Measurements from ENCODE around the gene CAPG. TPM values are rescaled to one million over a fixed set of nuclear protein-coding genes. Genes with fewer than 3 reads are reported as not detected.

CAPG gene
- total and polyA plus RNA-seq, 2 of the 4 experiments (the other 2 are of a cell fraction), result 79.9 to 98.3 TPM

- DNase-seq, result no peak
- no peak overlapping the region for H3K4me2 ChIP-seq (ENCODE audit: low read depth, low read length)
- peaks cover 9% of the 10 kb centered on the region for H3K36me3 ChIP-seq (ENCODE audit: control insufficient read depth, insufficient read depth, low read length)
Observed at GRCh38 chr2:85377083-85377482, 33.1 kb downstream of the CAPG start.

More at GRCh38 chr2:85377083-85377482, 33.1 kb downstream of the CAPG start:
- Histone ChIP-seq H2AFZ (replicated peaks; ENCODE audit: low read length, poor library complexity) (peak overlapping the region; percentile 29), H3K23ac (ENCODE audit: low read depth, low read length) (no peak overlapping the region), H3K14ac (replicated peaks; ENCODE audit: low read depth, low read length) (no peak overlapping the region), H3K27me3 (ENCODE audit: control insufficient read depth, insufficient read depth, low read length) (no peaks in the 10 kb centered on the region), H2BK5ac (ENCODE audit: low read depth, low read length, poor library complexity, severe bottlenecking) (no peak overlapping the region), H4K20me1 (ENCODE audit: insufficient read depth, low read length) (no peaks in the 10 kb centered on the region; the same call in 1 of the 2 replicates), H3K56ac (ENCODE audit: extremely low read depth, insufficient read depth, low read length) (no peak overlapping the region; the same call in 1 of the 2 replicates), H4K8ac (ENCODE audit: low read depth in 2 of 2, low read length in 2 of 2) (no peak overlapping the region), H3K9me3 (ENCODE audit: control insufficient read depth, insufficient read depth, low read length) (no peaks in the 10 kb centered on the region), H2BK120ac (ENCODE audit: low read depth, low read length) (peak overlapping the region; percentile 23; the same call in 1 of the 2 replicates), H2AK5ac (ENCODE audit: low read depth, low read length) (peak overlapping the region; percentile 39; the same call in 1 of the 2 replicates), H3K79me1 (ENCODE audit: low read depth in 1 of 2, low read length in 2 of 2) (0 out of 4 replicates have a peak, but pooled peaks cover 0 to 4% of the 10 kb centered on the region in 2 experiments), H3K9me1 (ENCODE audit: insufficient read depth, low read length) (peaks cover 6% of the 10 kb centered on the region), H3K27ac (ENCODE audit: insufficient read depth, low read length) (peak overlapping the region; percentile 42; the same call in 1 of the 2 replicates), H4K91ac (ENCODE audit: insufficient read depth, low read depth, low read length) (no peak overlapping the region), H2BK20ac (ENCODE audit: low read depth, low read length) (no peak overlapping the region), H3K4me3 (ENCODE audit: insufficient read depth, low read depth, low read length) (no peak overlapping the region), H4K5ac (ENCODE audit: low read depth, low read length) (no peak overlapping the region), H3K18ac (ENCODE audit: low read depth, low read length) (no peak overlapping the region), H3K9ac (ENCODE audit: low read depth, low read length) (no peak overlapping the region), H3K4me1 (ENCODE audit: control insufficient read depth, insufficient read depth, low read length) (peaks cover 11% of the 10 kb centered on the region), H2AK9ac (replicated peaks; ENCODE audit: low read depth, low read length, poor library complexity) (peak overlapping the region; percentile 82), H3K4ac (ENCODE audit: low read depth, low read length) (no peak overlapping the region), H2BK15ac (ENCODE audit: low read depth, low read length) (no peak overlapping the region)
- ChIA-PET POLR2A (ENCODE audit: unreplicated experiment) (interaction anchor here (0.6 kb wide), 1 partner anchor 22 kb away, joined by 4 read pairs; the partner anchor contains the start of gene ELMOD3), CTCF (no interaction called here)
- in situ Hi-C loops (cut with MboI; ENCODE audit: low sequenced_read_pairs), result no loop called here
- 92% methylated on average over 9 of the region's 11 CpGs; no CpG with 5 or more reads in 1 of the 2 experiments for WGBS, 2 experiments (ENCODE audit: extremely low coverage in 2 of 2, insufficient read length in 1 of 2)
- dilution Hi-C loops (cut with HindIII; ENCODE audit: low sequenced_read_pairs, unreplicated experiment), result no loop called here
- no TSS peak for BruUV-seq (replicated peaks)
- ATAC-seq (ENCODE audit: low read depth), result peak; percentile 47; the same call in 1 of the 2 replicates
- intact Hi-C loops (cut with micrococcal nuclease), result no loop called here
- no peak for TF ChIP-seq SMC3 (IDR thresholded peaks at IDR 0.05; ENCODE audit: low read depth, low read length)
- TF ChIP-seq FOS (IDR thresholded peaks at IDR 0.05; ENCODE audit: low read depth, low read length), result no peak
- no peak for TF ChIP-seq USF2 (IDR thresholded peaks at IDR 0.05; ENCODE audit: low read depth, low read length)
- TF ChIP-seq CEBPB (IDR thresholded peaks at IDR 0.05; ENCODE audit: low read depth, low read length), result no peak
- no peak for TF ChIP-seq RAD21 (IDR thresholded peaks at IDR 0.05; ENCODE audit: low read length)
- TF ChIP-seq CTCF (conservative IDR thresholded peaks at IDR 0.05; ENCODE audit: low read depth, low read length), result no peak
- TF ChIP-seq RFX5 (IDR thresholded peaks at IDR 0.05; ENCODE audit: low read depth, low read length), result no peak
- no peak for TF ChIP-seq RCOR1 (IDR thresholded peaks at IDR 0.05; ENCODE audit: insufficient replicate concordance, low read length)
- TF ChIP-seq ELK1 (IDR thresholded peaks at IDR 0.05; ENCODE audit: borderline replicate concordance, low read depth, low read length), result no peak
- TF ChIP-seq MXI1 (IDR thresholded peaks at IDR 0.05; ENCODE audit: borderline replicate concordance, low read depth, low read length), result no peak
- no peak for TF ChIP-seq MAZ (IDR thresholded peaks at IDR 0.05; ENCODE audit: borderline replicate concordance, low read depth, low read length)
- no peak for TF ChIP-seq CHD1 (IDR thresholded peaks at IDR 0.05; ENCODE audit: low read depth, low read length)
- no peak for TF ChIP-seq NFE2L2 (IDR thresholded peaks at IDR 0.05; ENCODE audit: low read depth, low read length)

Measured in IMR-90 (cell line).